PC-9 (cell line): ENCODE results near the gene MYO1B.

Experiments used
- CTCF ChIP-seq: fragments of 200-600 bp; sonication (generic); conservative IDR thresholded peaks from 2 replicates; pipeline ENCODE4 v1.6.1; 2017; ENCODE audit warnings: mixed run types, antibody characterized with exemption, mild to moderate bottlenecking, moderate library complexity
- EZH2 ChIP-seq: fragments of 200-600 bp; sonication (generic); IDR thresholded peaks from 2 replicates; pipeline ENCODE4 v1.8.0; 2017; ENCODE audit warnings: antibody characterized with exemption, low read depth

- TF ChIP-seq CTCF (no peak), EZH2 (no peak)
These were observed 84.6 kb downstream of the MYO1B start for GRCh38 chr2:191329841-191330240.
